ENCODE measurements around the gene IFITM1. TPM values are rescaled to one million over a fixed set of nuclear protein-coding genes. Genes with fewer than 3 reads are reported as not detected.
A peak's percentile ranks its signal among the peaks of the same experiment; 100 is the strongest.

IFITM1 gene
- polyA plus RNA-seq (2013, experiment 1 of 2; ENCODE audit: insufficient read length): 14.4 TPM
- polyA plus RNA-seq (2013, experiment 2 of 2; ENCODE audit: insufficient read length): 36.5 TPM

DNA sequence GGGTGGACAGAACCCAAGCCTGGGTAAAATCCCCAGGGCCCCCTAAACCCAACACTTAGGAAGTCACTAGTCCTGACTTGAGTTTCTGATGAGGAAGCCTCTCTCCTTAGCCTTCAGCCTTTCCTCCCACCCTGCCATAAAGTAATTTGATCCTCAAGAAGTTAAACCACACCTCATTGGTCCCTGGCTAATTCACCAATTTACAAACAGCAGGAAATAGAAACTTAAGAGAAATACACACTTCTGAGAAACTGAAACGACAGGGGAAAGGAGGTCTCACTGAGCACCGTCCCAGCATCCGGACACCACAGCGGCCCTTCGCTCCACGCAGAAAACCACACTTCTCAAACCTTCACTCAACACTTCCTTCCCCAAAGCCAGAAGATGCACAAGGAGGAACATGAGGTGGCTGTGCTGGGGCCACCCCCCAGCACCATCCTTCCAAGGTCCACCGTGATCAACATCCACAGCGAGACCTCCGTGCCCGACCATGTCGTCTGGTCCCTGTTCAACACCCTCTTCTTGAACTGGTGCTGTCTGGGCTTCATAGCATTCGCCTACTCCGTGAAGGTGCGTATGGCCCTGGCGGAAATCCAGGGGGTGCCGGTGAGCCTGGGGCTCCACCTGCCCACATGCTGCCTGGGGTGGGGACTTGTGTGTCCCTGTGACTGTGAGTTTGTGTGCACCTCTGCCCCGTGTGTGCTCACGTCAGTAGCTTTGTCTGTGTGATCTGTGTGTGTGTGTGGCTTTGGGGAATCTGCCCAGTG, at the start of gene IFITM1:
TSS of gene IFITM1 (plus strand) at position 254 of the 767 bp plus-strand sequence. CDS start at position 385, 131 bp downstream.
- peak; percentile 71 for DNase-seq

DNA sequence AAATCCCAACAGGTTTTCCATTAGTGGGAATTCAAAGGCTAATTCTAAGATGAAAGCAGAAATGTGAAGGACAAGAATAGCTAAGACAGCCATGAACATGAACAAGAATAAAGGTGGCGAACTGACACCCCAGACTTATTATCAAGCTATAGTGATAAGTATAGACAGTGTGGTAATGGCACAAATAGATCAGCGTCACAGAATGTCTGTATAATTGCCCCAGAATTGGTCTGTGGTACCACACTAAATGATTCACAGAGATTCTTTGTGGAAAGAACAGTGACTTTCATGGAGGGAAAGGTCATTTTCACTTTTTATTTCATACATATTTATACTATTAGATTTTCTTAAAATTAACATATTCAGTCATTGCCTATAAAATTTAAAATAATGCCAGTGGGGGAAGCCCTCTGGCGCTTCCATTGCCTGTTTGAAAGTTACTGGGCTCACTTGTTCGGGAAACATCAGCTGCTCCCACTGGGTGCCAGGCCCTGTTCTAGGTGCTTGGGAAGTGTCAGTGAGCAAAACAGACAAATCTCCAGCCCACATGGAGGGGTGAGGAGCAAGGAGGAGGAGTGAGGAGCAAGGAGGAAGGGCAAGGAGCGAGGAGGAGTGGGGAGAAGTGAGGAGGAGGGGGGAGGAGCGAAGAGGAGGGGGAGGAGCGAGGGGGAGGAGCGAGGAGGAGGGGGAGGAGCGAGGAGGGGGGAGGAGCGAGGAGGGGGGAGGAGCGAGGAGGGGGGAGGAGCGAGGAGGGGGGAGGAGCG, 47.0 kb upstream of the IFITM1 start:
- DNase-seq: no peak

DNA sequence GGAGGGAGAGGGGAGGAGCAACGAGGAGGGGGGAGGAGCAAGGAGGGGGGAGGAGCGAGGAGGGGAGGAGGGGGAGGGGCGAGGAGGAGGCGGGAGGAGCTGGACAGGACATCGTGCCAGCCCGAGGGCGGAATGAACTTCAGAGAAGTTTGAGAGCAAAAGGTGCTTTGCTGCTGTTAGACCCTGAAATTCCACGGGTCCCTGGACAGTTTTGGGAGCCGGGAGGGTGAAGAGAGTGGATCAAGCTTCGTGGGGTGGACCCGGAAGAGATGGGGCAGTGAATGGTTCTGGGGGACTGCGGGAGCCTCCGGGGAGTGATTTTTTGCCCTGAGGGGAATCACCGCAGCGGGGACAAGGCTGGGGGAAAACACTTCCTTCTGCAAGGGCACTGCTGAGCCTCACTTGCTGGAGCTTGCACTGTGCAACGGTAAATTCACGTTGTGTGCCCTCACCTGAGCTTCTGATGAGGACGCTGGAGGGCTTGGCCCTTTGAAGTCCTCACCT, 46.3 kb upstream of the IFITM1 start:
- no peak for DNase-seq

DNA sequence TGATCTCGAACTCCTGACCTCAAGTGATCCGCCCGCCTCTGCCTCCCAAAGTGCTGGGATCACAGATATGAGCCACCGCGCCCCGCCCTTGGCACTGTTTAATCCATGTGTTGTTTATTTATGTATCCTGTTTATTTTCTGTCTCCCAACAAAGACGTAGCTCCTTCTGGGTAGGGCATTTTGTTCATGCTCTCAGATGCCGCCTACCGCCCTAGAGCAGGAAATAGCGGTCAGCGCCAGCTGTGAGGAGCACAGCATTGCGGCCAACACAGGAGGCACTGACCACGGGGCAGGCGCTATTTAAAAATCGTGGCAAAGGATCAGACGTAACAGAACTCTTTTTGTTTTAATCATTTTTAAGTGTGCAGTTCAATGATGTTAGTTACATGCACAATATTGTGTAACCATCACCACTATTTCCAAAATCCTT, 45.1 kb upstream of the IFITM1 start:
- peak; percentile 11 for DNase-seq

DNA sequence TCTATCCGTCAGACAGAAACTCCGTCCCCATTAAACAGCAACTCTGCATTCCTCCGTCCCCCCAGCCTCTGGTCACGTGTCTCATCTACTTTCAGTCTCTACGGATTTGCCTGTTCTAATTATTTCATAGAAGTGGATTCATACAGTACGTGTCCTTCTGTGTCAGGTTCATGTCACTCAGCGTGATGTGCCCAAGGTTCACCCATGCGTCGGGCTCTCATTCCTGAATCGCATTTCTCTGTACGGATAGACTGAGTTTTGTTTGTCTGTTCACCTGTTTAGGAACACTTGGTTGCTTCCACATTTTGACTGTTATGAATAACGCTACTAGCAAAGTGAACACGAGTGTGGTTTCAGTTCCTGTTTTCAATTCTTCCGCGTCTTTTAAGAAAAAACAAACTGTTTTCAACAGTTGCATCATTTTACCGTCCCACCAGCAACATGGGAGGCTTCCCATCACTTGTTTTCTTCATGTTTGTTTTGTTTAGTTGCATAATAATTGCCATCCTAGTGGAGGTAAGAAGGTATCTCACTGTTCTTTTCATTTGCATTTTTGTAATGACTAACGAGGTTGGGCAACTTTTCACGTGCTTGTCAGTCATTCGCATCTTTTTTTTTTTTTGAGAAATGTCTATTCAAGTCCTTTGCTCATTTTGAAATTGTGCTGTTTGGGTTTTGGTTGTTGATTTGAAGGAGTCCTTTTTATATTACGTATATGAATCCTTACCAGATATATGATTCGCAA, 44.5 kb upstream of the IFITM1 start:
- no peak for DNase-seq

DNA sequence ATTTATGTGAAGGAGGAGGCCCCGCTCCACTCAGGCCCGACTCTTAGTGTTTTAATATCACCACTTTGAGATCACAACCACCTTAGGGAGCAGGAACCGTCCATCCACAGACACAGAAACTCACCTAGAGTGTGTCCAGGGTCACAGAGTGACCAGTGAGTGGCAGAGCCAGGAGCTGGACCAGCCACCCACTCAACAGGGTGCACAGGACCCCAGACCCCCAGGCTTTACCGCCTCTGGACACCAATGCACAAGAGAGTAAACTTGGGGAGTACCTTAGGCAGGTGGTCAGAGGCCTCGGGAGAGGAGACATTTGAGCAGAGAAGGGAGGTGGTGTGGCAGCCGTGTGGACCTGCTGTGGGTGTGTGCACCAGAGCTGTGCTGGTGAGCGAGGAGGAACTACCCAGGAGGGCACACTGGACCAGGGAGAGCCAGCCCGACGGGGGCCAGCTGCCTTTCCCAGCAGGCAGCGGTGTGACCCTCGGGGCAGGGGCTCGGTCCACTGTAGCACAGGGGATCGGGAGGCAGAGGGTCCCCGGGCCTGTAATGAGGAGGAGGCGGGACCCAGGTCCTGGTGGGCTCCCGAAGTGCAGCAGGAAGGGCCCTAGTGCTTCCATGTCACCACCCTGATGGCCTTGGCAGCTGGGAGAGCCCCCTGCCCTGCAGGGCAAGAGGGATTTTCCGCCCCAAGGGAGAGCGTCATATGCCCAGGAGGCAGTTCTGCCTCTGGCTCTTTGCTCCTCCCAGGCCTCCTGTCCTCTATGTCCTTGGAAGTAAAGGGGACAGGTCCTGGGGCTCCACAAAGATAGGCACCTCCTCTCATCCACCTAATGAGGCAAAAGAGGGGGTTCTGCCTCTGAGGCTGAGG, 43.2 kb upstream of the IFITM1 start:
- no peak for DNase-seq

DNA sequence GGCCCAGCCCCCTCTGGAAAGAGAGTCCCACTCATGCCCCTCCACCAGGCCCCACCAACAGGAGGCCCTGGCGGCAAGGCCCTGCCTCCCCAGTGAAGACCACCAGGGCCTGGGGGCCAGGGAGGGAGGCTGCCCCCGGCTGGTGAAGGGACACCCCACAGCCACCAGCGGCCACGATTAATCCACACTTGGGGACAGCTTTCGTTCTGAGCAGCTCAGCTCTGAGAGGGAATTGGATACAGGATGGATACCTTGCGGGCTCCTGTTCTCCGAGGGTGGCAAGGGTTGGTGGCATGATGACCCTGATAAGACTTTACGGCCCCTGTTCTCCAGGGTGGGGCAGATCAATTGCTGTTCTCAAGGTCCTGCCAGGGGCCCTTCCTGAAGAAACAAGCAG, 42.5 kb upstream of the IFITM1 start:
- no peak for DNase-seq

DNA sequence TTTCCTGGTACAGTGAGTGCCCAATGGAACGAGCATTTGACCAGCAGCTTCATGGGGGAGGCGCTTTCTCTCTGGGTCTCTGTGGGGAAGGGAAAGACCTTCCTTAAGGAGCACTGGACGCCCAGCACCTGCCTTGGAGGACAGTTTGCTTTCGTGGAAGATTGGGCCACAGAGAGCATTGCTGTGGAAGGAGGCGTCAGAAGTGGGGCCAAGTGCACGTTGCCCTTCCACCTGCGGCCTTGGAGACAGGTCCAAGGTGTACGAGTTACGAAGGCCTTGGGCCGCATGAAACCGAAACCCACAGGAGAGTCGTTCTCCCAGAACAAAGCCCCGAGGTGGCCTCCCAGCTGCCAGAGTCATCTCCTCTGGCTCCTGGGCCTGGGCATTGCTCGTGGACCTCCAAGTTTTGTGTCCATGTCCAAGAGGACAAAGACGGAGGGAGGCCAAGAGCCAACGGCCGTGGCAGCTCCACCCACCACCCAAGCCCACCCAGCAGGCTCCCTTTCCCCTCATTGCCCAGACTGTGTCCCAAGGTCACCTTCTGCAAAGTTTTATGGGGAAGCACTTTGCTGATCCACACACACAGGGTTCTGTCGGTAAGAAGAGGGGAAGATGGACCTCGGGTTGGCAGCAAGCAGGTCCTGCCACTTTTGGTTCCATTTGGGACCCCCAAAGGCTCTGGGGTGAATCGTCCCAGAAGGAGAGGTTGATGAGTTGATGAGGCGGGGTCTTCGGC, 41.5 kb upstream of the IFITM1 start:
- DNase-seq: no peak

DNA sequence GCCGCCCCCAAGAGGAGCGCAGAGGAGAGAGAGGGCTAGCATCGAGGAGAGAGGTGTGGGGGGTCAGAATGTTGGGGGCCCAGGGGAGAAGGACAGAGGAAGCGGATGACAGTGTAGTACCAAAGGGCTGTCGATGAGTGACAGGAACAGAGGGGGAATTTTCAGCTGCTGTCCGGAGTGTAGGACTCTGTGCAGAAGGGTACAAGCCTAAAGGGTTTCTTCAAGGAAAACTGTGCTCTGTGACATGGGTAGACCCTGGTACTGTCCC, 41.0 kb upstream of the IFITM1 start:
- DNase-seq: no peak

DNA sequence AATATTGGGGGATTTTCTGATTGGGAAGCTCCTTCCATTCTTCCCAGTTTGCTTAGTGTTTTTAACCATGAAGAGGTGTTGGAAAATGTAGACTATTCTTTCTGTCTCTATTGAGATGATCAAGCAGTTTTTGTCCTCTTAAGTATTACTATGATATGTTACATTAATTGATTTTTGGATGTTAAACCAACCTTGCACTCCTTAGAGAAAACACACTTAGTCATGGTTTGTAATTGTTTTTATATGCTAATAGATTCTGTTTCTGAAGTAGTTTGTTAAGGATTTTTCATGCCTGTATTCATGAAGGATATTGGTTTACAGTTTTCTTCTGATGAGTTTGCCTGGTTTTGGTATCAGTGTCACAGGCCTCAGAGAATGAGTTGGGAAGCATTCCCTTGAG, 37.6 kb upstream of the IFITM1 start:
- DNase-seq: no peak

DNA sequence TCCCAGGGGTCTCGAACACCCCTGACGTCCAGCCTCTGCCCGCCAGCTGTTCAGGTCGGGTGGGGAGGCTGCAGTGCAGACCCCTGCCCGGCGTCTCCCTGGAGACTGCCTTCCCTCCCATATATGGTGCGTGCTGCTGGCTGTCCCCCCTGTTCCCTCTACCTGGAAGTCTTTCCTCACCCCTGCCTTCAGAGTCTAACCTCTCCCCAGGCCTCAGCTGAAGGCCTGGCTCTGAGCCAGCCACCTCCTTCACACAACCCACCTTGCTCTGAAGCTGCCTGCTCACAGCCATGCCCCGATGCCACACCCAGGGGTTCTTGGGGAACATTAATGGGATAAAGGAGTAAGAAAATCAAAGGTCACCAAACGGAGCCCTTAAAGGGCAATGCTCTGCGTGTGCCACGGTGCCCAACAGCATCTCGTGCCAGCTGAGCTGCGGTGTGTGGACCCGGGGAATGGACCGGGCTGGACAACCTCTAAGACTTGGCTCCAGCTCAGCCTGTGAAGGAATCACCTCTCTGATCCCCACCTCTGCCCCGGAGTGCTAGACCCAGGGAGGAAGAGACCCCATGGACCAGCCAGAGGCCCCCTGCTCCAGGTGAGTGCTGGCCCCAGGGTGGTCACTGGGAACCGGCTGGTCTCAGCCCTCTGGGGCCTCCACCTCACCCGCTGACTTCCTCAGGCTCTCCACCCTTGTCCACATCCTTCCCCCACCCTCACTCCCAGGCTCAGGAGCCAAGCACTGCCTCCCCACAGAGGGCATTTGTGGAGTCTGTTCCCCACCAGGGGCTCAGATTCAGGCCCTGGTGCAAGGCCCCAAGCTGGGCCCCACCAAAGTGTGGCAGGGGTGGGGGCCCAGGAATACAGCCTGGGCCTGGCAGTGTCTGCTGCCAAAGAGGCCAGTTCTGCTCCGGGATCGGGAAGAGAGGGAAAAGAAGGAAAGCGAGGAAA, 35.6 kb upstream of the IFITM1 start, which contains the start of gene NLRP6:
TSS of gene NLRP6 (plus strand) at position 407 of the 951 bp plus-strand sequence. CDS start at position 570, 163 bp downstream.
- no peak for DNase-seq

DNA sequence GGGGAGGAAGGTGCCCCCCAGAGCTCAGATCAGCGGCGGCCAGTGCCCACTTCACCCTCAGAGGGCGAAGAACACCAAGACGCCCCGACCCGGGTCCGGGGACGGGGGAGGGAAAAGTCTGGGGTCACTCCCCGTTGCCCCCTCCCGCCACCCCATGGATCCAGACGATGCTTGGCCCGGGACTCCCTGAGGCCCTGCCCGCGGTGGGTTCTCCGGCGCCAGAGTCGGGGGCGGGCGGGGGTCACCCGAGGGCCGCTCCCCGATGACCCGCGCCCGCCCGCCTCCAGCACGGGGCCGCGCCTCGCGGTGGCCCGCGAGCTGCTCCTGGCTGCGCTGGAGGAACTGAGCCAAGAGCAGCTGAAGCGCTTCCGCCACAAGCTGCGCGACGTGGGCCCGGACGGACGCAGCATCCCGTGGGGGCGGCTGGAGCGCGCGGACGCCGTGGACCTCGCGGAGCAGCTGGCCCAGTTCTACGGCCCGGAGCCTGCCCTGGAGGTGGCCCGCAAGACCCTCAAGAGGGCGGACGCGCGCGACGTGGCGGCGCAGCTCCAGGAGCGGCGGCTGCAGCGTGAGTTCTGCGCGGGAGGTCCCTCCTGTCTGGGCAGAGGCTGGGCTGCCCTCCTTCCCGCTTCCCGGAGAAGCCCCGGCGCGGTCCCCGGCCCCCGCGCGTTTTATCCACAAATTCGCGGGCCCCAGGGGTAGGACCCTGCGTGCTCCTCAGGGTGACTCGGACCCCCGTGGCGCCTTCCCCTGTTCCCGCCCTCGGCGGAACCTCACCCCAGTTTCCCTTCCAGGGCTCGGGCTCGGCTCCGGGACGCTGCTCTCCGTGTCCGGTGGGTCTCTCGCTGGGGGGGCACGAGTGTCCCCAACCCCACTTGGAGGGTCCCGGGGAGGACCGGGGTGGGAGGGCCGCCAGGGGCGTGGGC, 34.5 kb upstream of the IFITM1 start:
- no peak for DNase-seq

DNA sequence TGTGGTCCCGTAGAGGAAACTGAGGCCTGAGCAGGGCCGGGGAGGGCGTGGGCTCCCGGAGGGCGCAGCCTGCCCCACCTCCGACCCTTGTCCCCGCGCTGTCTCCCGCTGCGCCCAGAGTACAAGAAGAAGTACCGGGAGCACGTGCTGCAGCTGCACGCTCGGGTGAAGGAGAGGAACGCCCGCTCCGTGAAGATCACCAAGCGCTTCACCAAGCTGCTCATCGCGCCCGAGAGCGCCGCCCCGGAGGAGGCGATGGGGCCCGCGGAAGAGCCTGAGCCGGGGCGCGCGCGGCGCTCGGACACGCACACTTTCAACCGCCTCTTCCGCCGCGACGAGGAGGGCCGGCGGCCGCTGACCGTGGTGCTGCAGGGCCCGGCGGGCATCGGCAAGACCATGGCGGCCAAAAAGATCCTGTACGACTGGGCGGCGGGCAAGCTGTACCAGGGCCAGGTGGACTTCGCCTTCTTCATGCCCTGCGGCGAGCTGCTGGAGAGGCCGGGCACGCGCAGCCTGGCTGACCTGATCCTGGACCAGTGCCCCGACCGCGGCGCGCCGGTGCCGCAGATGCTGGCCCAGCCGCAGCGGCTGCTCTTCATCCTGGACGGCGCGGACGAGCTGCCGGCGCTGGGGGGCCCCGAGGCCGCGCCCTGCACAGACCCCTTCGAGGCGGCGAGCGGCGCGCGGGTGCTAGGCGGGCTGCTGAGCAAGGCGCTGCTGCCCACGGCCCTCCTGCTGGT, 33.7 kb upstream of the IFITM1 start:
- DNase-seq: peak; percentile 24

DNA sequence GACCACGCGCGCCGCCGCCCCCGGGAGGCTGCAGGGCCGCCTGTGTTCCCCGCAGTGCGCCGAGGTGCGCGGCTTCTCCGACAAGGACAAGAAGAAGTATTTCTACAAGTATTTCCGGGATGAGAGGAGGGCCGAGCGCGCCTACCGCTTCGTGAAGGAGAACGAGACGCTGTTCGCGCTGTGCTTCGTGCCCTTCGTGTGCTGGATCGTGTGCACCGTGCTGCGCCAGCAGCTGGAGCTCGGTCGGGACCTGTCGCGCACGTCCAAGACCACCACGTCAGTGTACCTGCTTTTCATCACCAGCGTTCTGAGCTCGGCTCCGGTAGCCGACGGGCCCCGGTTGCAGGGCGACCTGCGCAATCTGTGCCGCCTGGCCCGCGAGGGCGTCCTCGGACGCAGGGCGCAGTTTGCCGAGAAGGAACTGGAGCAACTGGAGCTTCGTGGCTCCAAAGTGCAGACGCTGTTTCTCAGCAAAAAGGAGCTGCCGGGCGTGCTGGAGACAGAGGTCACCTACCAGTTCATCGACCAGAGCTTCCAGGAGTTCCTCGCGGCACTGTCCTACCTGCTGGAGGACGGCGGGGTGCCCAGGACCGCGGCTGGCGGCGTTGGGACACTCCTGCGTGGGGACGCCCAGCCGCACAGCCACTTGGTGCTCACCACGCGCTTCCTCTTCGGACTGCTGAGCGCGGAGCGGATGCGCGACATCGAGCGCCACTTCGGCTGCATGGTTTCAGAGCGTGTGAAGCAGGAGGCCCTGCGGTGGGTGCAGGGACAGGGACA, 32.9 kb upstream of the IFITM1 start:
- no peak for DNase-seq

DNA sequence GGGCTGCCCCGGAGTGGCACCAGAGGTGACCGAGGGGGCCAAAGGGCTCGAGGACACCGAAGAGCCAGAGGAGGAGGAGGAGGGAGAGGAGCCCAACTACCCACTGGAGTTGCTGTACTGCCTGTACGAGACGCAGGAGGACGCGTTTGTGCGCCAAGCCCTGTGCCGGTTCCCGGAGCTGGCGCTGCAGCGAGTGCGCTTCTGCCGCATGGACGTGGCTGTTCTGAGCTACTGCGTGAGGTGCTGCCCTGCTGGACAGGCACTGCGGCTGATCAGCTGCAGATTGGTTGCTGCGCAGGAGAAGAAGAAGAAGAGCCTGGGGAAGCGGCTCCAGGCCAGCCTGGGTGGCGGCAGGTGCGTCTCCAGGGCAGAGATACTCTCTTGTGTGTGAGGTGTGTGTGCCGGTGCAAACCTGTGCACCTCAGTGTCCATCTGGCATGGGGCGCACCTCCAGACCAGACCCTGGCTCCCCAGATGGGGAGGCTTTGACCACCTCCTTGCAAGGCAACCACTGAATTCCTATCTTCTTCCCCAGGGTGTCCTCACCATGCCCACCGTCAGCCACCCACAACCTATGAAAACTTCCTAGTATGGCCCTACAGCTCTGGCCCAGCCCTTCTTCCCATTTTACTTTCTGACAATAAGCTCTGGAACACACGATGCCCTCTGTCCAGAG, 32.2 kb upstream of the IFITM1 start:
- DNase-seq: no peak

DNA sequence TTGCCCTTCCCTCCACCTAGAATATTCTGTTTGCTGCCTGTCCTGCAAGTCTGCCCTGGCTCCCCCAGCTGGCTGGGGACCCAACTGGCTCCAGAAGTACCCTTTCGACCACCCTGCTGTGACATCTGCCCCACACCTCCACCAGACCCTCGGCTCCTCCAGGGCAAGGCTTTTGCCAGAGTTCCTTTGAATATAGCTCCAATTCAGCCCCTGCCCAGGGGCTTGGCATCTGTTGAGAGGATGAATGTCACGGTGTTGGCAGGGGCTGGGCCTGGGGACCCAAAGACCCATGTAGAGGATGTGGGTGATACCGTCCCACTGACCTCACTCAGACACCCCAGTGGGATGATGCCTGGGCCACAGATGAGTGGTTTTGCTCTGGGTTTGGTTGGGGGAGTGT, 31.7 kb upstream of the IFITM1 start:
- DNase-seq: no peak
